NCI-H2081 (cell line): ENCODE results near the gene LIX1L.

Experiments
- DNase-seq, 2 experiments: peaks; one replicate each; lab custom pipeline; 2025; lab: John Stamatoyannopoulos, UW

Gene LIX1L

GRCh38 chr1:145985502-145986439 lies 28.0 kb upstream of the LIX1L start:
- DNase-seq, result no peak

- DNase-seq, result no peak
Observed at GRCh38 chr1:145985129-145985501, 27.3 kb upstream of the LIX1L start.

GRCh38 chr1:145983960-145984830 lies 26.4 kb upstream of the LIX1L start:
- no peak for DNase-seq

GRCh38 chr1:145983206-145983675 lies 25.4 kb upstream of the LIX1L start:
- DNase-seq, result no peak

GRCh38 chr1:145982010-145982723 lies 24.4 kb upstream of the LIX1L start:
- no peak for DNase-seq

GRCh38 chr1:145980457-145980994 lies 22.7 kb upstream of the LIX1L start:
- no peak for DNase-seq

- DNase-seq, result no peak
Observed at GRCh38 chr1:145979746-145980456, 22.1 kb upstream of the LIX1L start.

- DNase-seq, result peak; percentile 73 to 74
Observed at GRCh38 chr1:145978854-145979745, 21.3 kb upstream of the LIX1L start.

- DNase-seq, result no peak
Observed at GRCh38 chr1:145978471-145978853, 20.6 kb upstream of the LIX1L start.

GRCh38 chr1:145977486-145978470 lies 20.0 kb upstream of the LIX1L start:
- peak; percentile 84 to 91 for DNase-seq

GRCh38 chr1:145977016-145977415 lies 19.2 kb upstream of the LIX1L start:
- DNase-seq, result no peak

- no peak for DNase-seq
Observed at GRCh38 chr1:145975216-145975615, 17.4 kb upstream of the LIX1L start.

GRCh38 chr1:145974721-145975120 lies 16.9 kb upstream of the LIX1L start:
- no peak for DNase-seq

GRCh38 chr1:145972580-145972979 lies 14.8 kb upstream of the LIX1L start:
- DNase-seq, result no peak

- DNase-seq, result no peak
Observed at GRCh38 chr1:145967288-145967687, 9.5 kb upstream of the LIX1L start.

- no peak for DNase-seq
Observed at GRCh38 chr1:145965119-145965744, 7.4 kb upstream of the LIX1L start.

- peak; percentile 94 to 97 for DNase-seq
Observed at GRCh38 chr1:145964328-145965118, 6.7 kb upstream of the LIX1L start, which contains the start of the genes ANKRD34A and POLR3GL. Gene ANKRD34A (minus strand): TSS chr1:145964575. CDS start chr1:145961759, 2,816 bp downstream. Gene POLR3GL (plus strand): TSS chr1:145964690. CDS start chr1:145974866, 10,176 bp downstream.
